Endothelial cell (in vitro differentiated cells): ENCODE results near the gene DCPS. TPM values are rescaled to one million over a fixed set of nuclear protein-coding genes. Genes with fewer than 3 reads are reported as not detected.
"Not testable (repeated sequence)": the region's sequence is repeated elsewhere in the genome, so short reads cannot be mapped to it uniquely, and the experiment has no call there.

Experiments
- DNase-seq: peaks from one replicate; pipeline ENCODE4 v3.0.0; 2021; ENCODE audit warnings: low spot score
- H3K27ac Mint-ChIP-seq: one replicate; pipeline ENCODE4 v1.8.0; 2021; ENCODE audit warnings: mixed read lengths, inconsistent platforms; ENCODE audit not compliant: unreplicated experiment
- H3K27me3 Mint-ChIP-seq: one replicate; pipeline ENCODE4 v1.8.0; 2021; ENCODE audit warnings: mild to moderate bottlenecking, moderate library complexity, mixed read lengths, inconsistent platforms; ENCODE audit not compliant: unreplicated experiment
- H3K36me3 Mint-ChIP-seq: one replicate; pipeline ENCODE4 v1.8.0; 2021; ENCODE audit warnings: mild to moderate bottlenecking, low read depth, mixed read lengths, inconsistent platforms; ENCODE audit not compliant: unreplicated experiment
- H3K4me1 Mint-ChIP-seq: one replicate; pipeline ENCODE4 v1.8.0; 2021; ENCODE audit warnings: mild to moderate bottlenecking, mixed read lengths, inconsistent platforms; ENCODE audit not compliant: unreplicated experiment
- H3K4me3 Mint-ChIP-seq: one replicate; pipeline ENCODE4 v1.8.0; 2021; ENCODE audit warnings: mild to moderate bottlenecking, mixed read lengths, inconsistent platforms; ENCODE audit not compliant: unreplicated experiment
- H3K9me3 Mint-ChIP-seq: one replicate; pipeline ENCODE4 v1.8.0; 2021; ENCODE audit warnings: mixed read lengths, inconsistent platforms; ENCODE audit not compliant: unreplicated experiment
- CTCF ChIP-seq: fragments of 200-600 bp; sonication (generic); IDR thresholded peaks from one replicate; pipeline ENCODE4 v1.5.0; 2021; ENCODE audit warnings: antibody characterized with exemption; ENCODE audit not compliant: unreplicated experiment
- total RNA-seq: library from RNA; stranded (reverse); fragmentation: NEBNext Ultra II Directional; extraction: Animal tissue kit (Norgen Biotek cat#: 25700); gene quantifications from one replicate; pipeline ENCODE4 v1.2.1, GENCODE V29; 2021; ENCODE audit not compliant: unreplicated experiment

The DCPS gene
- total RNA-seq, 1 donor from 2014 or later = 11.3 TPM

DNA sequence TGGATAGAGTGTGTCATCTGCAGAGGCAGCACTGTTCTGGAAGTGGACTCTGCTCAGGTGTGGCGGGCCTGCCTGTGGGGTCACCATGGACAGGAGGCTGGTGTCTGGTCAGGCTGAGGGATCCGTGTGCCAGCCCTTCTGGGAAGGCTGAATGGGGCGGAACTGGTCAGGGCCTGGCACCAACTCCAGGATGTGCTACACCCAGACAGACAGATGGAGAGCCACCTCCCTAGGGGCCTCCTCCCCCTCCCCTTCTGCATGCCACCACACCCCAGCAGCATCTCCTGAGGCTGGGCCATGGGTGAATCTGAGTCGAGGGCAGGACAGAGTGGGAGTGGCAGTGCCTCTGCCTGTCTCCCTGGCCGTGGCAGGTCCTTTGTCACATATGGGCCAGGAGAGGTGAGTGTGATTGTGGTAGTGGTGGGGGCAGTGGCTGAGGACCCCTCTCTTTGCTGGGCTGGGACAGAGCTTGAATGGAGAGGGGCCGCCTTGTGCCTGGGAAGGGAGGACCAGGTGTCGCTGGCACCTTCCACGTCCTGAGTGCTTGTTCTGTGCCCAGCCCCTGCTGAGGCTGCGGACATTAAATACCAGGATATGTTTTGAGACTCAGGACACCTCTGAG is 80.7 kb downstream of the DCPS start:
- no peaks in the 10 kb centered on the region for H3K9me3 Mint-ChIP-seq
- H3K36me3 Mint-ChIP-seq = no peaks in the 10 kb centered on the region
- TF ChIP-seq CTCF = no peak
- DNase-seq = no peak
- peaks cover 10% of the 10 kb centered on the region for H3K27me3 Mint-ChIP-seq
- H3K4me3 Mint-ChIP-seq = no peak overlapping the region
- no peak overlapping the region for H3K27ac Mint-ChIP-seq
- peaks cover 14% of the 10 kb centered on the region for H3K4me1 Mint-ChIP-seq

GRCh38 chr11:126385991-126386728 is 82.3 kb downstream of the DCPS start:
- Mint-ChIP-seq H3K4me3 (no peak overlapping the region), H3K36me3 (no peaks in the 10 kb centered on the region), H3K27ac (no peak overlapping the region), H3K27me3 (peaks cover 7% of the 10 kb centered on the region), H3K4me1 (peaks cover 17% of the 10 kb centered on the region), H3K9me3 (no peaks in the 10 kb centered on the region)
- no peak for TF ChIP-seq CTCF
- DNase-seq = no peak

DNA sequence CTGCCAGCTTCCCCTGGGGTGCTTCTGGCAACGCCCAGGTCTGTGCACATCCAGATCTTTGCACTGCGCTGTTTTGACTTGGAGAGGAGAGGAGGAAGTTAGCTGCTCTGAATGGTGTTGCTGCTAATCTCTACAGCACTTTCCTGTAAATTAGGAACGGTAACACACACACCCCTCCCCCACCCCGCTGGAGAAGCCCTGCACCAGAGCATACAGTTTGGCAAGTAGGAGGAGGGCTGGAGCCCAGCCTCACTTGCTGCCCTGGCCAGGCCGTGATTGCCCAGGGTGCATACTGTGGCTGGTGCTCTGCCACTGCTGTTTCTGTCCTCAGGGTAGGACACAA is 82.8 kb downstream of the DCPS start:
- H3K4me3 Mint-ChIP-seq, H3K36me3 Mint-ChIP-seq, H3K9me3 Mint-ChIP-seq, H3K27ac Mint-ChIP-seq, H3K27me3 Mint-ChIP-seq: not testable (repeated sequence)
- H3K4me1 Mint-ChIP-seq = peaks cover 22% of the 10 kb centered on the region
- peak; percentile 22 for DNase-seq

GRCh38 chr11:126387857-126388256 is 84.0 kb downstream of the DCPS start:
- no peaks in the 10 kb centered on the region for H3K9me3 Mint-ChIP-seq
- H3K36me3 Mint-ChIP-seq = no peaks in the 10 kb centered on the region
- H3K4me1 Mint-ChIP-seq = peaks cover 33% of the 10 kb centered on the region
- H3K27me3 Mint-ChIP-seq = peaks cover 10% of the 10 kb centered on the region
- H3K27ac Mint-ChIP-seq = no peak overlapping the region
- TF ChIP-seq CTCF = no peak
- no peak overlapping the region for H3K4me3 Mint-ChIP-seq
- DNase-seq = no peak

- DNase-seq = no peak
- TF ChIP-seq CTCF = no peak
- H3K4me3 Mint-ChIP-seq = no peak overlapping the region
- peaks cover 33% of the 10 kb centered on the region for H3K4me1 Mint-ChIP-seq
- no peaks in the 10 kb centered on the region for H3K36me3 Mint-ChIP-seq
- H3K27ac Mint-ChIP-seq = no peak overlapping the region
- H3K27me3 Mint-ChIP-seq = peaks cover 13% of the 10 kb centered on the region
- no peaks in the 10 kb centered on the region for H3K9me3 Mint-ChIP-seq
Measured at GRCh38 chr11:126390272-126390867, 86.5 kb downstream of the DCPS start.
